Memory B cell (primary cell): ENCODE results near the gene EP400.
"Not testable (repeated sequence)": the region's sequence is repeated elsewhere in the genome, so short reads cannot be mapped to it uniquely, and the experiment has no call there.

ENCODE experiments used
- ATAC-seq: fragments of 150-1000 bp; cut with Tn5 transposase; 2 replicates; pipeline ENCODE4 v1.10.0; 2021; ENCODE audit warnings: low read depth, mild to moderate bottlenecking, moderate library complexity
- DNase-seq, 2 donors: peaks; one replicate each; pipeline ENCODE4 v3.0.0; 2022; ENCODE audit warnings: low spot score in 2 of 2
- H3K27ac Mint-ChIP-seq: one replicate; pipeline ENCODE4 v1.8.0; 2022; ENCODE audit warnings: mild to moderate bottlenecking, moderate library complexity, mixed read lengths
- H3K27me3 Mint-ChIP-seq: one replicate; pipeline ENCODE4 v1.8.0; 2022; ENCODE audit warnings: mixed read lengths
- H3K36me3 Mint-ChIP-seq: one replicate; pipeline ENCODE4 v1.8.0; 2022; ENCODE audit warnings: mild to moderate bottlenecking, mixed read lengths
- H3K4me1 Mint-ChIP-seq: one replicate; pipeline ENCODE4 v1.8.0; 2022; ENCODE audit warnings: mixed read lengths
- H3K4me3 Mint-ChIP-seq: one replicate; pipeline ENCODE4 v1.8.0; 2022; ENCODE audit warnings: mild to moderate bottlenecking, moderate library complexity, mixed read lengths
- H3K9me3 Mint-ChIP-seq: one replicate; pipeline ENCODE4 v1.8.0; 2022; ENCODE audit warnings: mixed read lengths

EP400 gene

DNA sequence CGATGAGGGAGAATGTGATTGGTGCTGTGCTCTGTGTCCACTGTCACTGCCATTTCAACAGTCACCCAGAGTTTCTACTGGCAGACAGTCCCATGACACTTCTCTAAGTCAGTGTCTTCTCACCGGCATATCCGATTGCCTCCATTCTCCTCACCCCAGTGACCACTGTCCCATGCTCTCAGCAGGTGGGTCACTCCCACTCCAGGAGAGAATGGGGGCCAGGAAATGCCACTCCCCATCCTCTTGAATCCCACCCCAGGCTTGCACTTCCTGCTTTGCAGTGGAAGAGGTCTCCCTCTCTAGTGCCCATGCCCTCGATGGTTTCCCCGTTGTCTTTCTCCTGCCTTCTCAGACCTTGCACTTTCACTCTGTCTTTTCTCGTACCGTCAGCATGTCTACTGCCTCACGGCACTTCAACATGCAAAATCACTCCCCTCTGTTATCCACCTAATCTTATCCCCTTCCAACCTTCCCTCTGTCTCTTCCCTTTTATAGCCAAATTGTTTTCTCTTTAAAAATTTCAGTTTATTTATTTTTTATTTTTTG is 2.2 kb upstream of the EP400 start:
- ATAC-seq (no peak), DNase-seq (no peak)
- peaks cover 2% of the 10 kb centered on the region for H3K9me3 Mint-ChIP-seq
- H3K27ac Mint-ChIP-seq: no peak overlapping the region
- peaks cover 9% of the 10 kb centered on the region for H3K36me3 Mint-ChIP-seq
- H3K27me3 Mint-ChIP-seq: no peaks in the 10 kb centered on the region
- no peak overlapping the region for H3K4me3 Mint-ChIP-seq
- H3K4me1 Mint-ChIP-seq: peaks cover 9% of the 10 kb centered on the region

DNA sequence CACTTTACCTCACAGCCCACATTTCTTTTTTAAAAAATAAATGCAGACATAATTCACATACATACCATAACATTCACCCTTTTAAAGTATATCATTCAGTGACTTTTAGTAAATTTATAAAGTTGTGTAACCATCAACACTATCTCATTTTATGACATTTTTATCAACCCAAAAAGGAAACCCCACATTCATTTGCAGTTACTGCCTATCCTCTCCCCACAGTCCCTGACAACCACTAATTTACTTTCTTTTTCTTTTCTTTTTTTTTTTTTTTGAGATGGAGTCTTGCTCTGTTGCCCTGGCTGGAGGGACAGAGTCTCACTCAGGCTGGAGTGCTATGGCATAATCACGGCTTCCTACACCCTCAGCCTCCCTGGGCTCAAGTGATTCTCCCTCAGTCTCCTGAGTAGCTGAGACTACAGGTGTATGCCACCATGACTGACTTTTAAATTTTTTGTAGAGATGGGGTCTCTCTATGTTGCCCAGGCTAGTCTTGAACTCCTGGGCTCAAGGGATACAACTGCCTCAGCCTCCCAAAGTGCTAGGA is 1.5 kb upstream of the EP400 start:
- H3K36me3 Mint-ChIP-seq: peaks cover 7% of the 10 kb centered on the region
- H3K4me3 Mint-ChIP-seq: no peak overlapping the region
- H3K27ac Mint-ChIP-seq: peak overlapping the region; percentile 68
- peaks cover 2% of the 10 kb centered on the region for H3K9me3 Mint-ChIP-seq
- DNase-seq: no peak
- H3K4me1 Mint-ChIP-seq: peaks cover 15% of the 10 kb centered on the region
- H3K27me3 Mint-ChIP-seq: no peaks in the 10 kb centered on the region
- no peak for ATAC-seq

DNA sequence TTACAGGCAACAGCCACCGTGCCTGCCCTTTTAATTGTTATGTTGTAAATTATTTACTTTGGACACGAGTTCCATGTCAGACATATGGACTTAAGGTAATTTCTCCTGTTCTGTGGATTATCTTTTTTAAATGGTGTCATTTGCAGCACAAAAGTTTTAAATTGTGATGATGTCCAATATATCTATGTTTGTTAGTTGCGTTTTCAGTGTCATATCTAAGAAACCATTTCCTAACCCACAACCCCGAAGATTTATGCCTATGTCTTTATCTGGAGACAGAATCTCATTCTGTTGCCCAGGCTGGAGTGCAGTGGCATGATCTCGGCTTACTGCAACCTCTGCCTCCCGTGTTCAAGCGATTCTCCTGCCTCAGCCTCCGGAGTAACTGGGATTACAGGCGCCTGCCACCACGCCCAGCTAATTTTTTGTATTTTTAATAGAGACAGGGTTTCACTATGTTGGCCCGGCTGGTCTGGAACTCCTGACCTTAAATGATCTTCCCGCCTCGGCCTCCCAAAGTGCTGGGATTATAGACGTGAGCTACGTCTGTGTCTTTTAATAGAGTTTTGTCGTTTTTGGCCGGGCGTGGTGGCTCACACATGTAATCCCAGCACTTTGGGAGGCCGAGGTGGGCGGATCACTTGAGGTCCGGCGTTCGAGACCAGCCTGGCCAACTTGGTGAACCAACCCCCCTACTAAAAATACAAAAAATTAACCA is 870 bp upstream of the EP400 start:
- ATAC-seq, H3K9me3 Mint-ChIP-seq, H3K36me3 Mint-ChIP-seq, H3K27me3 Mint-ChIP-seq, DNase-seq: not testable (repeated sequence)
- Mint-ChIP-seq H3K4me3 (peak overlapping the region; percentile 80), H3K4me1 (peaks cover 17% of the 10 kb centered on the region), H3K27ac (peak overlapping the region; percentile 68)

DNA sequence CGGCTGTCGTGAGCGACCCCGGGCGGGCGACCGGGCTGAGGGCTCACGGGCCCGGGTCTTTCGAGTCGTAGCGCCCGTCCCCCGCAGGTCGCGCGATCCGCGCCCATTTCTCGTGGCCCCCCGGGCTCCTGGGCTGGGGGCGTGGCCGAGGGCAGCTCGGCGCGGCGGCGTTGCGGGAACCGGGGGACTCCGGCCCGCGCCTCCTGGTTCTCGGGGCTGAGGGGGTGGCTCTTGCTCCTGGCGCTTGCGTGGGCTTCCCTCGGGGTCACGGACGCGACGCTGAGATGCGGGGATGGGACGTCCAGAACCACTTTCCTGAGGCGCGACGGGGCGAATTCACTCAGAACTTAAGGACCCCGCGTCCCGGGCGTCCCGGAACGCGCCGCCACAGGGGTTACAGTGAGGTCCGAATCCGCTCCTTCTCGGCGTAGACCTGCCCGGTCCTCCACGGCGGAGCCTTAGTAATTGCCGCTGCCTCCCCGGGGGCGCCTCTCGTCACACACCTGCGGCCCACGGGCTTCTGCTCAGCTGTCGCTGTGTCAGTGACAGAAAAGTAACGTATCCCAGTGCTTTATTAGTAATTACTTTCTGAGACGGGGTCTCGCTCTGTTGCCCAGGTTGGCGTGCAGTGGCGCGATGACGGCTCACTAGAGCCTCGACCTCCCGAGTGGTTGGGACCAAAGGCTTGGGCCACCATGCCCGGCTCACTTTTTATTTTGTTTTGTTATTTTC is 606 bp downstream of the EP400 start:
- Mint-ChIP-seq H3K4me3 (peak overlapping the region; percentile 90), H3K9me3 (no peaks in the 10 kb centered on the region), H3K27ac (no peak overlapping the region), H3K36me3 (no peaks in the 10 kb centered on the region), H3K27me3 (no peaks in the 10 kb centered on the region), H3K4me1 (peaks cover 17% of the 10 kb centered on the region)
- ATAC-seq (peak; percentile 10), DNase-seq (peak; percentile 23 to 38)

DNA sequence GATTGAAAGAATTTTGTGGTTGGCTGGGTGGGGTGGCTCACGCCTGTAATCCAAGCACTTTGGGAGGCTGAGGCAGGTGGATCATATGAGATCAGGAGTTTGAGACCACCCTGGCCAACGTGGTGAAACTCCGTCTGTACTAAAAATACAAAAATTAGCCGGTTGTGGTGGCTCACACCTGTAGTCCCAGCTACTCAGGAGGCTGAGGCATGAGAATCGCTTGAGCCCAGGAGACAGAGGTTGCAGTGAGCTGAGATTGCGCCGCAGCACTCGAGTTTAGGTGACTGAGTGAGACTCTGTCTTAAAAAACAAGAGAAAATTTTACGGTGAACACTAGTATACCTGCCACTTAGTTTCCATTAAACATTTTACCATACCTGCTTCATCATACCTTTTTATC is 4.1 kb downstream of the EP400 start:
- DNase-seq, H3K27me3 Mint-ChIP-seq, H3K36me3 Mint-ChIP-seq, H3K4me3 Mint-ChIP-seq, ATAC-seq, H3K27ac Mint-ChIP-seq, H3K9me3 Mint-ChIP-seq: not testable (repeated sequence)
- peaks cover 27% of the 10 kb centered on the region for H3K4me1 Mint-ChIP-seq

DNA sequence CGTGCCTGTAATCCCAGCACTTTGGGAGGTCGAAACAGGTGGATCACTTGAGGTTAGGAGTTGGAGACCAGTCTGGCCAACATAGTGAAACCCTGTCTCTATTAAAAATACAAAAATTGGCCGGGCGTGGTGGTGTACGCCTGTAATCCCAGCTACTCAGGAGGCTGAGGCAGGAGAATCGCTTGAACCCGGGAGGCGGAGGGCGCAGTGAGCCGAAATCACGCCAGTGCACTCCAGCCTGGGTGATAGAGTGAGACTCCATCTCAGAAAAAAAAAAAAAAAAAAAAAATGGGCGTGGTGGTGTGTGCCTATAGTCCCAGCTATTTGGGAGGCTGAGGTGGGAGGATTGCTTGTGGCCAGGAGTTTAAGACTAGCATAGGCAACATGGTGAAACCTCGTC is 4.7 kb downstream of the EP400 start:
- not testable (repeated sequence) for H3K27ac Mint-ChIP-seq, ATAC-seq, DNase-seq, H3K27me3 Mint-ChIP-seq, H3K4me3 Mint-ChIP-seq, H3K36me3 Mint-ChIP-seq, H3K9me3 Mint-ChIP-seq
- peaks cover 34% of the 10 kb centered on the region for H3K4me1 Mint-ChIP-seq

DNA sequence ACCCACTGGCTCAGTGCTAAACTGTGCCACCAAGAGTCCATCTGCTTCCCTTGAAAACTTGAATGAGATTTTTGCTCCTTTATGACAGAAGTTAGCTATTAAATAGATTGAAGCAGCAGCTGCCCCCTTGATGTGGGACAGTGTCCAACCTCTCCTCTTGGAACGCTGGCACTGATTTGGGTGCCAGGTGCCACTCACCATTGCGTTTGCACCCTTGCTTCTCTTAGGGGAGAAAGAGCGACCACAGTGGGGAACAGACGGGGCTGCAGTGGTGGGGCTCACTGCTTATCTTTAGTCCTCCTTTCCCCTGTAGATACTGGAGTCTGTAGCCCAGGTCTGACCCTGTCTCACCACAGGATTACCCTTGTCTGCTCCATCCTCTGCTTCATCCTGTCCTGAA is 9.4 kb downstream of the EP400 start:
- DNase-seq (no peak), ATAC-seq (no peak)
- H3K4me3 Mint-ChIP-seq: no peak overlapping the region
- no peaks in the 10 kb centered on the region for H3K27me3 Mint-ChIP-seq
- peak overlapping the region; percentile 63 for H3K27ac Mint-ChIP-seq
- H3K4me1 Mint-ChIP-seq: peaks cover 34% of the 10 kb centered on the region
- peaks cover 12% of the 10 kb centered on the region for H3K36me3 Mint-ChIP-seq
- H3K9me3 Mint-ChIP-seq: no peaks in the 10 kb centered on the region

DNA sequence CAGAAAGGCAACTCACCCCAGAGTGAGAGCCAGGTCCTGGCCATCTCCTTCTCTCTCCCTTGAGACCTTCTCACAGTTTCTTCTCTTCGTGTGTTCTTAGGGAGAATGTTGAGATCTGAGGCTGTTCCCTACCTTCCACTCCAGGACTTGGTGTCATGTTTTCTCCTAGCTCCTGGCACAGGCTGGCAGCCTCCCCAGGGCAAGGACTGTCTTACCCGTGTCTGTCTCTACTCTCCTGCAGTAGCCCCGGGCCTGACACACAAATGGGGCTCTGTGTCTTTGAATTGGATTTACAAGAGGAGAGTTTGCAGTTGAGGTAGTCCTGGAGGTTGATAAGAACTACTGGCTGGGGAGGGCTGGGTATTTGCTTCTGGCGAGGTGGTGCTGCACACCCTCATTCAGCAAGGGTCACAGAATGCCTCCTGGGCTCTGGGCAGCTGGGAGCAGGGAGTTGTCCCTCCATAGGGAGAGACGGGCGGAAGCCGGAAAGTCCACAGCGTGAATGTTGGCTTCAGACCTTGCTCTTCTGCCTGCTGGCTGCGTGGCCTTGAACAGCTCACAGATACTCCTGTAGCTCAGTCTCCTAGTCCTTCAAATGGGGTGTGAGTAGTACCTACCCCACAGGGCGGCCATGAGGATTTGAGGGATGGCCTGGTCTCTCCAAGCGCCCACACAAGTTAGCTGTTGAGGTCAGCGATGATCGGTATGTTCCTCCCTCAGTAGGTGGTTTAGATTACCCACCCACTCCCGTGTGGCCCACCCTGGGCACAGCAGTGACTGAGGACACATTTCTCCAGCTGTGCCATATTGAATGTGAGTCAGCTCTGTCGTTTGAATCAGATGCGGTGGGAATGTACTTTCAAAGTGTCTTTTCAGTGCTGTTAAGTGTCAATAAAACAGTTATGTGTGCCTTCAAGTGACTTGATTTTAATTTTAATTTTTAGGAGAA is 10.2 kb downstream of the EP400 start:
- Mint-ChIP-seq H3K27ac (peak overlapping the region; percentile 63), H3K27me3 (no peaks in the 10 kb centered on the region), H3K4me3 (no peak overlapping the region), H3K36me3 (peaks cover 14% of the 10 kb centered on the region), H3K4me1 (peaks cover 34% of the 10 kb centered on the region), H3K9me3 (no peaks in the 10 kb centered on the region)
- ATAC-seq: no peak
- DNase-seq: no peak

DNA sequence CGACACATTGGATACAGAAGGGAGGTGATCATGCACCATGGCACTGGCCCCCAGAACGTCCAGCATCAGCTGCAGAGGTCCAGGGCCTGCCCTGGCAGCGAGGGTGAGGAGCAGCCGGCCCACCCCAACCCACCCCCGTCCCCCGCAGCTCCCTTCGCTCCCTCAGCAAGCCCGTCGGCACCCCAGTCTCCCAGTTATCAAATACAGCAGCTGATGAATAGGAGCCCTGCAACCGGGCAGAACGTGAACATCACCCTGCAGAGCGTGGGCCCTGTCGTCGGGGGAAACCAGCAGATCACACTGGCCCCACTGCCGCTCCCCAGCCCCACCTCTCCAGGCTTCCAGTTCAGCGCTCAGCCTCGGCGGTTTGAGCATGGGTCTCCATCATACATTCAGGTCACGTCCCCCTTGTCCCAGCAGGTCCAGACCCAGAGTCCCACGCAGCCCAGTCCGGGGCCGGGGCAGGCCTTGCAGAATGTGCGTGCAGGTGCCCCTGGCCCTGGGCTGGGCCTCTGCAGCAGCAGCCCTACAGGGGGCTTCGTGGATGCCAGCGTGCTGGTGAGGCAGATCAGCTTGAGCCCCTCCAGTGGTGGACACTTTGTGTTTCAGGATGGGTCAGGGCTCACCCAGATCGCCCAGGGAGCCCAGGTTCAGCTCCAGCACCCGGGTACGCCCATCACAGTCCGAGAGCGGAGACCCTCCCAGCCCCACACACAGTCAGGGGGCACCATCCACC is 11.0 kb downstream of the EP400 start:
- not testable (repeated sequence) for H3K9me3 Mint-ChIP-seq, DNase-seq, ATAC-seq, H3K27ac Mint-ChIP-seq, H3K4me3 Mint-ChIP-seq, H3K27me3 Mint-ChIP-seq
- peaks cover 16% of the 10 kb centered on the region for H3K36me3 Mint-ChIP-seq
- peaks cover 37% of the 10 kb centered on the region for H3K4me1 Mint-ChIP-seq

DNA sequence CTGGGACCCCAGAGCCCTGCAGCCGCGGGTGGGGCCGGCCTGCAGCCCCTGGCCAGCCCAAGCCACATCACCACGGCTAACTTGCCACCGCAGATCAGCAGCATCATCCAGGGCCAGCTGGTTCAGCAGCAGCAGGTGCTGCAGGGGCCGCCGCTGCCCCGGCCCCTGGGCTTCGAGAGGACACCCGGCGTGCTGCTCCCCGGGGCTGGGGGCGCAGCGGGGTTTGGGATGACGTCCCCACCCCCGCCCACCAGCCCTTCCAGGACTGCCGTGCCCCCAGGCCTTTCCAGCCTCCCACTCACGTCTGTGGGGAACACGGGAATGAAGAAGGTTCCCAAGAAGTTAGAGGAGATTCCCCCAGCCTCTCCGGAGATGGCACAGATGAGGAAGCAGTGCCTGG is 11.6 kb downstream of the EP400 start:
- DNase-seq, ATAC-seq, H3K9me3 Mint-ChIP-seq, H3K27me3 Mint-ChIP-seq, H3K4me3 Mint-ChIP-seq: not testable (repeated sequence)
- peak overlapping the region; percentile 73 for H3K27ac Mint-ChIP-seq
- peaks cover 34% of the 10 kb centered on the region for H3K4me1 Mint-ChIP-seq
- peaks cover 14% of the 10 kb centered on the region for H3K36me3 Mint-ChIP-seq

DNA sequence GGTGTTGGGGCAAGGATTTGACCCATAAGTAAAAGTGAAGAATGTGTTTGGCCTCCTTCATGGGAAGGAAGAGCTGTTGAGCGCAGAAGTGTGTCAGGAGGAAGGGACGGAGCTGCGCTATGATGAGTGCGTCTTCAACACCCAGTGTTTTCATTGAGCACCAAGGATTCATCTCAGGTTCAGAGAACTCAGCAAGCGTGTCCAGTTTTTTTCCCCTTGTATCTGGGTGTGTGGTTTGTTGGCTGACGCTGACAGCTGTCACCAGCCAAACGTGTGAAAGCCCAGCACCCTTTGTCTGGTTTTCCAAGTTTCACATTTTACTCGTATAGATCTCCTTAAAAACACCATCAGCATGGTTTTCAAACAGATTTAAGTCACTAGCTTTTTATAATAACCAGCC is 12.3 kb downstream of the EP400 start:
- no peaks in the 10 kb centered on the region for H3K27me3 Mint-ChIP-seq
- peaks cover 31% of the 10 kb centered on the region for H3K4me1 Mint-ChIP-seq
- no peaks in the 10 kb centered on the region for H3K9me3 Mint-ChIP-seq
- H3K36me3 Mint-ChIP-seq: peaks cover 14% of the 10 kb centered on the region
- ATAC-seq (no peak), DNase-seq (no peak)
- H3K27ac Mint-ChIP-seq: peak overlapping the region; percentile 73
- no peak overlapping the region for H3K4me3 Mint-ChIP-seq

DNA sequence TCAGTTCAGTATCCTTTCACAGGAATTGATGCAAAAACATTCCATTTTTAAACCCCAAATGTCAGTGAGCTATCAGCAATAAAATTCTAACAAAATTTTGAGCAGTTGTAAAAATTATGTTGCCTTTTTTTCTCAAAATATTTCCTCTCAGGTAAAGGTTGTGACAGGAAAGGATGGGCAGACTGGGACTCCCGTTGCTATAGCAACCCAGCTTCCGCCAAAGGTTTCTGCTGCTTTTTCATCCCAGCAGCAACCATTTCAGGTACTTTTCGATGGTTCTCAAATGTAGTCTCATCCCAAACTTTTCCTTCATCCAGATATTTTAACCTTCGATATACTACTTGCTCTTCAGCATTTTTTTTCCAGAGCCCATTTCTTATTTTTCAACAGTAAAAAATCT is 13.6 kb downstream of the EP400 start:
- H3K4me3 Mint-ChIP-seq: no peak overlapping the region
- no peaks in the 10 kb centered on the region for H3K9me3 Mint-ChIP-seq
- DNase-seq (no peak), ATAC-seq (no peak)
- H3K27ac Mint-ChIP-seq: no peak overlapping the region
- peaks cover 17% of the 10 kb centered on the region for H3K36me3 Mint-ChIP-seq
- H3K4me1 Mint-ChIP-seq: peaks cover 28% of the 10 kb centered on the region
- H3K27me3 Mint-ChIP-seq: no peaks in the 10 kb centered on the region

DNA sequence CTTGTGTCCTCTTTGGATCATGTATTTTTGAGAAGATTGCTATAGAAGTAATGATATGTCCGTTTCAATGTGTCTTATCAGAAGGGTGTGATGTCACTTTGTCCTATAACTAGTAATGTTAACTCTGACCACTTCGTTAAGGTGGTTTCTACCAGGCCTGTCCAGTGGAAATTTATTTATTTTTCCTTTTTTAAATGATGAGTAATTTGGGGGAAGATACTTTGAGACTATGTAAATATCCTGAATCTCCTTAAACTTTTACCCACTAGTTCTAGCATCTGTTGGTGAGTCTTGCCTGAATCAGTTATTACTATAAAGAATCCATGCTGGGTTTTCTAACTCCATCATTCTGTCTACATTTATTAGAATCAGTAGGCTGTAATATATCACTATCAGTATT is 15.3 kb downstream of the EP400 start:
- H3K36me3 Mint-ChIP-seq: peaks cover 19% of the 10 kb centered on the region
- no peak for ATAC-seq
- DNase-seq: no peak

More for the DNA sequence above, 15.3 kb downstream of the EP400 start:
- Mint-ChIP-seq H3K4me3 (no peak overlapping the region), H3K27me3 (no peaks in the 10 kb centered on the region), H3K9me3 (no peaks in the 10 kb centered on the region), H3K4me1 (peaks cover 23% of the 10 kb centered on the region), H3K27ac (no peak overlapping the region)
